Esophagus muscularis mucosa (tissue), 3 donors: ENCODE results near the gene NUP133.

Experiments used
- POLR2AphosphoS5 ChIP-seq, 2 donors: sonication (generic); formaldehyde crosslinking; IDR thresholded peaks; one replicate each; pipeline ENCODE4 v1.6.1; 2017; ENCODE audit warnings: antibody characterized with exemption in 2 of 2
- TF ChIP-seq, protein P1 (sequence below), 3 experiments: fragments of 200-600 bp in 2 of 3; fragments of 450-650 bp in 1 of 3; sonication (generic) in 2 of 3; IDR thresholded peaks; one replicate each; pipeline ENCODE4 v1.5.1; 2017 to 2019; ENCODE audit warnings: antibody characterized with exemption in 3 of 3, mild to moderate bottlenecking in 2 of 3, moderate library complexity in 1 of 3

DNA sequence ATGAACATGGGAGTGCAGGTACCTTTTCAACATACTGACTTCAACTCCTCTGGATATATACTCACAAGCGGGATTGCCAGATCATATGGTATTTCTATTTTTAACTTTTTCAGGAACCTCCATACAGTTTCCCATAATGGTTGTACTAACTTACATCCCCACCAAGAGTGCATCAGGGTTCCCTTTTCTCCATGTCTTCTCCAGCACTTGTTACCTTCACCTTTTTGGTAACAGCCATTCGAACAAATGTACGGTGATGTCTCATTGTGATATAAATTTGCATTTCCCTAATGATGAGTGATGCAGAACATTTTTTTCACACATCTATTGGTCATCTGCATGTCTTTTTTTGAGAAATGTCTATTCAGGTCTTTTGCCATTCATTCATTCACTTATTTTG is 48.3 kb downstream of the NUP133 start:
- TF ChIP-seq, protein P1, sequence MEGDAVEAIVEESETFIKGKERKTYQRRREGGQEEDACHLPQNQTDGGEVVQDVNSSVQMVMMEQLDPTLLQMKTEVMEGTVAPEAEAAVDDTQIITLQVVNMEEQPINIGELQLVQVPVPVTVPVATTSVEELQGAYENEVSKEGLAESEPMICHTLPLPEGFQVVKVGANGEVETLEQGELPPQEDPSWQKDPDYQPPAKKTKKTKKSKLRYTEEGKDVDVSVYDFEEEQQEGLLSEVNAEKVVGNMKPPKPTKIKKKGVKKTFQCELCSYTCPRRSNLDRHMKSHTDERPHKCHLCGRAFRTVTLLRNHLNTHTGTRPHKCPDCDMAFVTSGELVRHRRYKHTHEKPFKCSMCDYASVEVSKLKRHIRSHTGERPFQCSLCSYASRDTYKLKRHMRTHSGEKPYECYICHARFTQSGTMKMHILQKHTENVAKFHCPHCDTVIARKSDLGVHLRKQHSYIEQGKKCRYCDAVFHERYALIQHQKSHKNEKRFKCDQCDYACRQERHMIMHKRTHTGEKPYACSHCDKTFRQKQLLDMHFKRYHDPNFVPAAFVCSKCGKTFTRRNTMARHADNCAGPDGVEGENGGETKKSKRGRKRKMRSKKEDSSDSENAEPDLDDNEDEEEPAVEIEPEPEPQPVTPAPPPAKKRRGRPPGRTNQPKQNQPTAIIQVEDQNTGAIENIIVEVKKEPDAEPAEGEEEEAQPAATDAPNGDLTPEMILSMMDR (IDR thresholded peaks at IDR 0.05): no peak
- no peak for TF ChIP-seq POLR2AphosphoS5 (IDR thresholded peaks at IDR 0.05)
